ENCODE results near the gene VILL.

DNA sequence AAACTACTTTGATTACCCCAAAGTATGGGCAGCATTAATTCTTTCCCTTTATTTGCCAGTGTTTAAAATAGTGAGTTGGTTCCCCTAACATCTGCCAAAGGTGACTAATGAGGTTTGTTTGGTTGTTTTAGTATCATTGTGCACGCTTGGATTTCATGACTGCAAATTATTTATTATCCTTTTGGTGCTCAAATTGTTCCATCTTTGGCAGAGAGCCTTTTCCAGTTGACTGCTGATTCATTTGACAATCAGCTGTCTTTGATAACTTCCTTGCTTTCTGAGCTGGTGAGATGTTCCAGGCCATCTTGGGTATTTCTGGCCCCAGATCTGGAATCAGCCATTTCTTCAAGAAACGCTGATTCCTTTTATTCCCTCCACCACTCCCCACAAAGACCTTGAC is 57.3 kb downstream of the VILL start:
- no peak for TF ChIP-seq EZH2 (IDR thresholded peaks at IDR 0.05; ENCODE audit: borderline replicate concordance, low read depth, low read length, severe bottlenecking)
- TF ChIP-seq POLR2AphosphoS5 (IDR thresholded peaks at IDR 0.05; ENCODE audit: insufficient read depth, low read depth, low read length), result no peak
- TF ChIP-seq CTCF (IDR thresholded peaks at IDR 0.05; ENCODE audit: extremely low read depth in 1 of 2, insufficient read depth in 1 of 2, low read depth in 1 of 2, low read length in 2 of 2), result no peak
- TF ChIP-seq POLR2A (IDR thresholded peaks at IDR 0.05; ENCODE audit: low read depth, low read length), result no peak
- TF ChIP-seq JUN (IDR thresholded peaks at IDR 0.05; ENCODE audit: borderline replicate concordance, insufficient read depth, insufficient read length, low read depth), result no peak
- TF ChIP-seq MAX (IDR thresholded peaks at IDR 0.05; ENCODE audit: insufficient read depth, insufficient read length), result no peak
- TF ChIP-seq MYC (IDR thresholded peaks at IDR 0.05; ENCODE audit: low read depth, low read length), result no peak
- no peak for TF ChIP-seq GATA2 (IDR thresholded peaks at IDR 0.05; ENCODE audit: insufficient read depth, insufficient read length, low read depth, low read length)
